GM19035 (cell line): ENCODE measurements around the gene IDI1.
"Not testable (repeated sequence)": the region's sequence is repeated elsewhere in the genome, so short reads cannot be mapped to it uniquely, and the experiment has no call there.

Source experiments
- ATAC-seq: cut with Tn5 transposase; IDR thresholded peaks from one replicate; pipeline ENCODE4 v1.9.1; 2021; ENCODE audit not compliant: unreplicated experiment

Gene IDI1

GRCh38 chr10:1048732-1049424 is at the start of gene IDI1:
TSS of gene IDI1 (minus strand) at chr10:1049119. CDS start at chr10:1049003, 116 bp downstream.
- ATAC-seq, result peak; percentile 79

GRCh38 chr10:1097436-1097835 is 48.5 kb upstream of the IDI1 start:
- ATAC-seq, result no peak

GRCh38 chr10:1096287-1096889 is 47.5 kb upstream of the IDI1 start:
- no peak for ATAC-seq

GRCh38 chr10:1095498-1095897 is 46.6 kb upstream of the IDI1 start:
- ATAC-seq, result no peak

GRCh38 chr10:1094112-1095057 is 45.5 kb upstream of the IDI1 start:
- ATAC-seq, result peak; percentile 78

GRCh38 chr10:1093696-1094095 is 44.8 kb upstream of the IDI1 start:
- ATAC-seq, result no peak

- ATAC-seq, result no peak
These were observed 41.8 kb upstream of the IDI1 start for GRCh38 chr10:1090696-1091095.

- no peak for ATAC-seq
These were observed 40.2 kb upstream of the IDI1 start for GRCh38 chr10:1089017-1089689.

GRCh38 chr10:1086787-1087186 is 37.9 kb upstream of the IDI1 start:
- no peak for ATAC-seq

- ATAC-seq, result no peak
These were observed 36.3 kb upstream of the IDI1 start for GRCh38 chr10:1085258-1085657.

GRCh38 chr10:1084011-1084950 is 35.4 kb upstream of the IDI1 start:
- ATAC-seq, result no peak

GRCh38 chr10:1083581-1083980 is 34.7 kb upstream of the IDI1 start:
- no peak for ATAC-seq

GRCh38 chr10:1078668-1079067 is 29.7 kb upstream of the IDI1 start:
- ATAC-seq, result no peak

GRCh38 chr10:1074748-1075308 is 25.9 kb upstream of the IDI1 start:
- ATAC-seq, result no peak

- ATAC-seq, result no peak
These were observed 25.3 kb upstream of the IDI1 start for GRCh38 chr10:1074052-1074747.

- no peak for ATAC-seq
These were observed 22.0 kb upstream of the IDI1 start for GRCh38 chr10:1070919-1071318.

GRCh38 chr10:1068380-1069361 is 19.8 kb upstream of the IDI1 start:
- no peak for ATAC-seq

- not testable (repeated sequence) for ATAC-seq
These were observed 17.8 kb upstream of the IDI1 start for GRCh38 chr10:1066734-1067133.
